Trophoblast cell (in vitro differentiated cells and primary cell): Measurements from ENCODE around the gene CPNE2.

Experiments
- DNase-seq, 2 donors: peaks; one replicate each; pipeline ENCODE4 v3.0.0-alpha.2; 2016
- H2AFZ ChIP-seq: 2 replicates; pipeline ENCODE4 v1.6.1; 2013; ENCODE audit warnings: low read length, moderate library complexity, mild to moderate bottlenecking; ENCODE audit not compliant: insufficient read depth, poor library complexity
- H2AK5ac ChIP-seq: 2 replicates; pipeline ENCODE4 v1.6.1; 2013; ENCODE audit warnings: mild to moderate bottlenecking, low read length
- H2BK120ac ChIP-seq: 2 replicates; pipeline ENCODE4 v1.6.1; 2013; ENCODE audit warnings: low read length, mild to moderate bottlenecking, moderate library complexity; ENCODE audit not compliant: insufficient read depth, poor library complexity
- H2BK12ac ChIP-seq: 2 replicates; pipeline ENCODE4 v1.6.1; 2013; ENCODE audit warnings: mild to moderate bottlenecking, low read length, moderate library complexity
- H2BK5ac ChIP-seq: 2 replicates; pipeline ENCODE4 v1.6.1; 2013; ENCODE audit warnings: low read length, low read depth, moderate library complexity, mild to moderate bottlenecking; ENCODE audit not compliant: poor library complexity
- H3K14ac ChIP-seq: 2 replicates; pipeline ENCODE4 v1.6.1; 2013; ENCODE audit warnings: mild to moderate bottlenecking, low read length
- H3K18ac ChIP-seq: 2 replicates; pipeline ENCODE4 v1.6.1; 2013; ENCODE audit warnings: mild to moderate bottlenecking, low read length
- H3K23ac ChIP-seq: 2 replicates; pipeline ENCODE4 v1.6.1; 2013; ENCODE audit warnings: low read length
- H3K27ac ChIP-seq: 2 replicates; pipeline ENCODE4 v1.5.1; 2013; ENCODE audit warnings: low read depth, mild to moderate bottlenecking, inconsistent platforms, low read length, moderate library complexity
- H3K27me3 ChIP-seq: 2 replicates; pipeline ENCODE4 v1.6.1; 2013; ENCODE audit warnings: inconsistent platforms, mild to moderate bottlenecking, low read length, moderate library complexity; ENCODE audit not compliant: insufficient read depth
- H3K36me3 ChIP-seq, 2 experiments: 1 replicate in 1 of 2; 2 replicates in 1 of 2; pipeline ENCODE4 v1.6.1; 2013; ENCODE audit warnings: low read length in 2 of 2, mild to moderate bottlenecking in 2 of 2, moderate library complexity in 1 of 2; ENCODE audit not compliant: insufficient read depth in 2 of 2, control insufficient read depth in 1 of 2
- H3K4ac ChIP-seq: 2 replicates; pipeline ENCODE4 v1.6.1; 2013; ENCODE audit warnings: low read depth, mild to moderate bottlenecking, low read length, moderate library complexity
- H3K4me1 ChIP-seq, 2 experiments: 1 replicate in 1 of 2; 2 replicates in 1 of 2; pipeline ENCODE4 v1.6.1; 2013; ENCODE audit warnings: low read length in 2 of 2, mild to moderate bottlenecking in 2 of 2, moderate library complexity in 1 of 2; ENCODE audit not compliant: insufficient read depth in 2 of 2, control insufficient read depth in 1 of 2
- H3K4me2 ChIP-seq: 2 replicates; pipeline ENCODE4 v1.6.1; 2013; ENCODE audit warnings: inconsistent platforms, mild to moderate bottlenecking, low read length, moderate library complexity
- H3K4me3 ChIP-seq: 2 replicates; pipeline ENCODE4 v1.5.1; 2013; ENCODE audit warnings: mild to moderate bottlenecking, low read depth, low read length, inconsistent platforms
- H3K79me1 ChIP-seq: one replicate; pipeline ENCODE4 v1.6.1; 2013; ENCODE audit warnings: low read length
- H3K79me2 ChIP-seq: 2 replicates; pipeline ENCODE4 v1.6.1; 2013; ENCODE audit warnings: low read length, mild to moderate bottlenecking; ENCODE audit not compliant: control insufficient read depth, insufficient read depth, poor library complexity
- H3K9ac ChIP-seq: 2 replicates; pipeline ENCODE4 v1.6.1; 2013; ENCODE audit warnings: mild to moderate bottlenecking, low read length
- H3K9me3 ChIP-seq: 2 replicates; pipeline ENCODE4 v1.6.1; 2013; ENCODE audit warnings: low read depth, mild to moderate bottlenecking, control low read depth, inconsistent platforms, low read length; ENCODE audit not compliant: insufficient read depth
- H4K12ac ChIP-seq: 2 replicates; pipeline ENCODE4 v1.6.1; 2013; ENCODE audit warnings: low read depth, mild to moderate bottlenecking, low read length, moderate library complexity
- H4K8ac ChIP-seq: 2 replicates; pipeline ENCODE4 v1.6.1; 2013; ENCODE audit warnings: low read depth, mild to moderate bottlenecking, low read length, moderate library complexity
- H4K91ac ChIP-seq: one replicate; pipeline ENCODE4 v1.6.1; 2013; ENCODE audit warnings: low read depth, mild to moderate bottlenecking, low read length, moderate library complexity
- WGBS: extraction: QIAGEN DNeasy Blood & Tissue Kit; methylation state at CpG from one replicate; pipeline ENCODE4 v1.1.7; 2013; ENCODE audit warnings: missing lambda C conversion rate; ENCODE audit not compliant: insufficient read length, insufficient coverage; ENCODE audit errors: extremely low coverage; 5-methylcytosine and 5-hydroxymethylcytosine counted together

Gene CPNE2

DNA sequence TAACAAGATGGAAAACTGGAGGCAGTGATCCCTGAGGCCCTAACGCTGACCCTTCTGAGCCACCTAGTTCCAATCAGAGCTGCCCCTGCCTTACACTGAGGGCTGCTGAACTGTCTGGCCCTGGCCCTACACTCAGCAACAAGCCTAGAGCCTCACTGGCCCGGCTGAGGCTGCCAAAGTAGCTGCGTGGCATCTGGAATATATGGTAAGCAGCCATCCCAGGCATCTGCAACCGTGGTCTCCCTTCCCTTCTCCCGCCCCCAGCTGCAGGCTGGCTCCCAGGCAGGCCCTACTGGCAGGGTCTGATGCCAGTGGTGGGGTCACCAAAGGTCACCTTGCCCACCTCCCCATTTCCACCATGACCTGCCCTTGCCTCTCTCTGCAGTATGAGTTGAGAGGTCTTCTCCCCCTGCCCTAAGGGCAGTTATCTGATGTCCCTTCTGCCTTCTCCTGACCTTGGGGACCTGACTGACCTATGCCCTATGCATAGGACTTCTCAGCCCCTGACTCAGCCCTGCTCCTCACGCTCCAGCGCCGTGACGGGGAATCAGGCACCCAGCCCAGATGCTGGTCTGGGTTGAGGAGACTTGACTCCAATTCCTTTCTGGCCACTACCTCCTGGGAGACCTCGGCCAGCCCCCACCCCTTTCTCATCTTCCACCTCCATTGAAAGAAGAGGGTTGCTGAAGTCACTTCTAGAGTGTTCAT lies 45.3 kb downstream of the CPNE2 start:
- Histone ChIP-seq H3K27ac (no peak overlapping the region), H3K36me3 (peaks cover 10 to 13% of the 10 kb centered on the region in 2 experiments), H2BK120ac (no peak overlapping the region), H3K23ac (no peak overlapping the region), H3K9ac (no peak overlapping the region), H3K18ac (no peak overlapping the region), H3K4me1 (peaks cover 8 to 26% of the 10 kb centered on the region in 2 experiments), H2AFZ (no peak overlapping the region), H4K8ac (no peak overlapping the region), H3K4me3 (no peak overlapping the region), H2BK12ac (no peak overlapping the region), H3K4ac (no peak overlapping the region), H4K12ac (no peak overlapping the region), H3K4me2 (no peak overlapping the region), H3K27me3 (no peaks in the 10 kb centered on the region), H3K14ac (no peak overlapping the region), H4K91ac (no peak overlapping the region), H3K9me3 (peaks cover 2% of the 10 kb centered on the region), H3K79me2 (no peaks in the 10 kb centered on the region), H2AK5ac (no peak overlapping the region), H2BK5ac (no peak overlapping the region), H3K79me1 (no peaks in the 10 kb centered on the region)
- DNase-seq: no peak
- no CpG with 5 or more reads among the region's 10 CpGs for WGBS

- Histone ChIP-seq H3K4ac (no peak overlapping the region), H3K4me3 (no peak overlapping the region), H3K4me2 (no peak overlapping the region), H2AFZ (no peak overlapping the region), H3K9me3 (peaks cover 2% of the 10 kb centered on the region), H4K8ac (no peak overlapping the region), H2BK12ac (no peak overlapping the region), H3K23ac (no peak overlapping the region), H2BK5ac (no peak overlapping the region), H3K9ac (no peak overlapping the region), H4K91ac (no peak overlapping the region), H3K79me1 (no peaks in the 10 kb centered on the region), H3K79me2 (no peaks in the 10 kb centered on the region), H2AK5ac (no peak overlapping the region), H4K12ac (no peak overlapping the region), H3K27ac (no peak overlapping the region), H3K36me3 (peaks cover 13 to 14% of the 10 kb centered on the region in 2 experiments), H3K27me3 (no peaks in the 10 kb centered on the region), H3K4me1 (peaks cover 8 to 26% of the 10 kb centered on the region in 2 experiments), H3K18ac (no peak overlapping the region), H2BK120ac (no peak overlapping the region), H3K14ac (no peak overlapping the region)
- no CpG with 5 or more reads among the region's 10 CpGs for WGBS
- DNase-seq: no peak
Measured at GRCh38 chr16:57138281-57138935, 46.0 kb downstream of the CPNE2 start.

- Histone ChIP-seq H3K18ac (no peak overlapping the region), H3K9ac (no peak overlapping the region), H2BK12ac (no peak overlapping the region), H3K79me2 (no peaks in the 10 kb centered on the region), H3K14ac (no peak overlapping the region), H4K8ac (no peak overlapping the region), H3K9me3 (peaks cover 3% of the 10 kb centered on the region), H2AFZ (no peak overlapping the region), H2BK120ac (no peak overlapping the region), H4K12ac (no peak overlapping the region), H2BK5ac (no peak overlapping the region), H3K4me2 (no peak overlapping the region), H3K36me3 (peaks cover 16 to 23% of the 10 kb centered on the region in 2 experiments), H3K23ac (no peak overlapping the region), H2AK5ac (no peak overlapping the region), H3K4me1 (peaks cover 8 to 26% of the 10 kb centered on the region in 2 experiments), H3K4me3 (no peak overlapping the region), H3K27me3 (no peaks in the 10 kb centered on the region), H4K91ac (no peak overlapping the region), H3K79me1 (no peaks in the 10 kb centered on the region), H3K4ac (no peak overlapping the region), H3K27ac (no peak overlapping the region)
- WGBS: no CpG with 5 or more reads among the region's 7 CpGs
- DNase-seq: no peak
Measured at GRCh38 chr16:57140931-57141668, 48.7 kb downstream of the CPNE2 start.

DNA sequence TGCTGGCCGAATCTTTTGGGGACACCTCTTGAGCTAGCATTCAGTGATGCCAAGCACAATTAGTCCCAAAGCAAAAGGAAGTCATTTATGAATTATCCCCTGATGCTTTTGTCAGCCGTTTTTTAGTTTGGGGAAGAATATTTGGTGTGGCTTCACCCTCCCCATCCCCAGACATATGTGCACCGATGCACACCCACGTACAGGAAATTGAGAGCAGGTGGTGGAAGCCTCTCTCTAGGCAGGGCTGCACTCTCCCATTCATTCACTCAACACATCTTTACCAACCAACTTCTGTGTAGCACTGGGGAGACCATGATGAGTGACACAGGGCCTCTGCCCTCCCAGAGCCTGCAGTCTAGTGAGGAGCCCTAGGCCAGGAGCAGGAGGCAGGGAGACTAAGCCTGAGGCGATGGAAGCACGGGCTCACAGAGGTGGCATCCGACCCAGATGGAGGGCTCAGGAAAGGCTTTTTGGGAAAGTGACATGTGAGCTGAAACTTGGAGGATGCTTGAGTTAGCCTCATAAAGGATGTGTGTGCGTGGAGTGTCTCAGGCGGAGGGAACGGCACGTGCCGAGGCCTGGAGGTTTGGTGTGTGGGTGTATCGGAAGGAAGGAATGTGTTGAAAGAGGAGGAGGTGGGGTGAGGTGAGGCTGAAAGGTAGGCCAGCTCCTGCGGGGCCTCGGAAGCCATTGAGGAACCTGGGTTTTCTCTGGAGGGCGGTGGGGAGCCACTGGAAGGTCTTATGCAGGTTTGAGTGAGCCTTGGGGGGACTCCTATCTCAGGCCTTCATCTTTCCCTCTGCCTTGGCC lies 49.6 kb downstream of the CPNE2 start:
- no peak for DNase-seq
- Histone ChIP-seq H2AFZ (no peak overlapping the region), H3K36me3 (peaks cover 14 to 21% of the 10 kb centered on the region in 2 experiments), H4K91ac (no peak overlapping the region), H4K8ac (no peak overlapping the region), H3K4me3 (no peak overlapping the region), H4K12ac (no peak overlapping the region), H2BK12ac (no peak overlapping the region), H3K79me1 (no peaks in the 10 kb centered on the region), H3K14ac (no peak overlapping the region), H3K9me3 (peaks cover 3% of the 10 kb centered on the region), H2BK120ac (no peak overlapping the region), H2BK5ac (no peak overlapping the region), H3K27me3 (no peaks in the 10 kb centered on the region), H3K27ac (no peak overlapping the region), H2AK5ac (no peak overlapping the region), H3K4ac (no peak overlapping the region), H3K4me2 (no peak overlapping the region), H3K79me2 (no peaks in the 10 kb centered on the region), H3K4me1 (peaks cover 8 to 26% of the 10 kb centered on the region in 2 experiments), H3K18ac (no peak overlapping the region), H3K23ac (no peak overlapping the region), H3K9ac (no peak overlapping the region)
- no CpG with 5 or more reads among the region's 16 CpGs for WGBS
